NT2/D1 (cell line): ENCODE results near the gene TTI1.

Experiments used
- SUZ12 ChIP-seq: IDR thresholded peaks from 2 replicates; pipeline ENCODE4 v1.6.1; 2011; ENCODE audit not compliant: insufficient read length, insufficient read depth; ENCODE audit errors: extremely low read depth
- YY1 ChIP-seq: IDR thresholded peaks from 2 replicates; pipeline ENCODE4 v1.6.1; 2011; ENCODE audit not compliant: insufficient read length, insufficient read depth
- ZNF274 ChIP-seq: IDR thresholded peaks from 2 replicates; pipeline ENCODE4 v1.6.1; 2011; ENCODE audit warnings: mild to moderate bottlenecking, low read depth, low read length

GRCh38 chr20:37936451-37936850 is 96.8 kb downstream of the TTI1 start:
- TF ChIP-seq YY1 (no peak), SUZ12 (no peak), ZNF274 (no peak)
